Adrenal gland (tissue), 5 donors: ENCODE measurements around the gene TPBGL.

ENCODE experiments used
- POLR2A ChIP-seq, 2 donors: fragments of 450-650 bp; IDR thresholded peaks; one replicate each; pipeline ENCODE4 v1.6.1; 2017; ENCODE audit warnings: antibody characterized with exemption in 2 of 2, mild to moderate bottlenecking in 2 of 2, moderate library complexity in 1 of 2
- TF ChIP-seq, protein P1 (sequence below), 6 experiments: fragments of 450-650 bp in 4 of 6; fragments of 200-600 bp in 2 of 6; sonication (generic) in 1 of 6; IDR thresholded peaks; 1 replicate in 5 of 6; 2 replicates in 1 of 6; pipeline versions ENCODE4 v1.5.1 to v1.8.0; 2016 to 2021; ENCODE audit warnings: antibody characterized with exemption in 6 of 6, mild to moderate bottlenecking in 2 of 6, moderate library complexity in 1 of 6
- donor health status: DM: no; HTN: no; CAD: no.

- TF ChIP-seq, protein P1, sequence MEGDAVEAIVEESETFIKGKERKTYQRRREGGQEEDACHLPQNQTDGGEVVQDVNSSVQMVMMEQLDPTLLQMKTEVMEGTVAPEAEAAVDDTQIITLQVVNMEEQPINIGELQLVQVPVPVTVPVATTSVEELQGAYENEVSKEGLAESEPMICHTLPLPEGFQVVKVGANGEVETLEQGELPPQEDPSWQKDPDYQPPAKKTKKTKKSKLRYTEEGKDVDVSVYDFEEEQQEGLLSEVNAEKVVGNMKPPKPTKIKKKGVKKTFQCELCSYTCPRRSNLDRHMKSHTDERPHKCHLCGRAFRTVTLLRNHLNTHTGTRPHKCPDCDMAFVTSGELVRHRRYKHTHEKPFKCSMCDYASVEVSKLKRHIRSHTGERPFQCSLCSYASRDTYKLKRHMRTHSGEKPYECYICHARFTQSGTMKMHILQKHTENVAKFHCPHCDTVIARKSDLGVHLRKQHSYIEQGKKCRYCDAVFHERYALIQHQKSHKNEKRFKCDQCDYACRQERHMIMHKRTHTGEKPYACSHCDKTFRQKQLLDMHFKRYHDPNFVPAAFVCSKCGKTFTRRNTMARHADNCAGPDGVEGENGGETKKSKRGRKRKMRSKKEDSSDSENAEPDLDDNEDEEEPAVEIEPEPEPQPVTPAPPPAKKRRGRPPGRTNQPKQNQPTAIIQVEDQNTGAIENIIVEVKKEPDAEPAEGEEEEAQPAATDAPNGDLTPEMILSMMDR (IDR thresholded peaks at IDR 0.05): no peak
- no peak for TF ChIP-seq POLR2A (IDR thresholded peaks at IDR 0.05)
These were observed 40.0 kb upstream of the TPBGL start for GRCh38 chr11:75200531-75200930.
